Activated T-cell treated with anti-CD3 and anti-CD28 coated beads for 4 hours (primary cell): Measurements from ENCODE around the gene MALT1.
"Not testable (repeated sequence)": the region's sequence is repeated elsewhere in the genome, so short reads cannot be mapped to it uniquely, and the experiment has no call there.

Source experiments
- DNase-seq: peaks from one replicate; pipeline ENCODE4 v3.0.0-alpha.2; 2020

Gene MALT1

GRCh38 chr18:58738322-58738721 lies 67.1 kb downstream of the MALT1 start:
- DNase-seq: no peak

GRCh38 chr18:58745914-58746313 lies 74.6 kb downstream of the MALT1 start:
- no peak for DNase-seq

DNA sequence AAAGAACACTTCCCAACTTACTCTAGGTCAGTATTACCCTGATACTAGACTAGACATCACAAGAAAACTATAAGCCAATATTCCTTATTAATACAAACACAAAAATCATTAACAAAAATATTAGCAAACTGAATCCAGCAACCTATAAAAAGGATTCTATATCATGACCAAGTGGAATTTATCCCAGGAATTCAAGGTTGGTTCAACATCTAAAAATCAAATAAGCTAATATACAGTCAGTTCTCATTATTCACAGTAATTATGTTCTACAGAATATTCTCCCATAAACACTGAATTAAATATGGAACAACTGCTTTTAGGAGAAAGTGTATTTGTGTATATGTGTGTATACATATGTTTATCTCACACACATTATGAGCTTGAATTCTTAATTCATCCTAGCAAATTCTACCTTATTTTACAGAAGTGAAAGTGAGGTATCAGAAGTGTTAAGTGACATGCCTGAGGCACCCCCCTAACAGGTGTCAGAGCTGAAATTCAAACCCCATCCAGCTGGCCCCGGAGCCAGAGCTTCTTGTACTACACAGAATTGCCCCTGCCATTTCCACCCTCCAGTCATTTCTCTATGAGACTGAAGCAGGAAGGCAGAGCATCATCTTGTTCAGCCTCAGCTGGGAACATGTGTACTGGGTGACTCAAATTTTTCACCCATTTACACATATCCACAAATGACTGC lies 77.8 kb downstream of the MALT1 start:
- DNase-seq: no peak

DNA sequence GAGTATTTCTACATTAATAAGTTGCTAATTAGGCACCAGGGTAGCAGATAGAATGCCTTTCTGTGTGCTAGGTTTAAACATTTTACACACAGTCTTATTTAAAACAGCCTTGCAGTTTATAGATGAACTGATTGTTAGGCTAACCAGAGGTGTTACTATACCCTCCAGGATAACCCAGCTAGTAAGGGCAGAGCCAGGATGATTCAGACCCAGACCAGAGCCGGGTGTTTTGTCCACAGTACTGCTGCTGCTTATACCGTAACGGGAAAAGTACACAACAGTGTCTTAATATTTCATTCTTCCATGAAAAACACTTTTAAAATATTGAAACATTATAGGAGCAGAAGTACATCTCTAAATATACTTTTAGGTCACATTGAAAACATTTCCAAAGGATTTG lies 82.7 kb downstream of the MALT1 start:
- DNase-seq: no peak

DNA sequence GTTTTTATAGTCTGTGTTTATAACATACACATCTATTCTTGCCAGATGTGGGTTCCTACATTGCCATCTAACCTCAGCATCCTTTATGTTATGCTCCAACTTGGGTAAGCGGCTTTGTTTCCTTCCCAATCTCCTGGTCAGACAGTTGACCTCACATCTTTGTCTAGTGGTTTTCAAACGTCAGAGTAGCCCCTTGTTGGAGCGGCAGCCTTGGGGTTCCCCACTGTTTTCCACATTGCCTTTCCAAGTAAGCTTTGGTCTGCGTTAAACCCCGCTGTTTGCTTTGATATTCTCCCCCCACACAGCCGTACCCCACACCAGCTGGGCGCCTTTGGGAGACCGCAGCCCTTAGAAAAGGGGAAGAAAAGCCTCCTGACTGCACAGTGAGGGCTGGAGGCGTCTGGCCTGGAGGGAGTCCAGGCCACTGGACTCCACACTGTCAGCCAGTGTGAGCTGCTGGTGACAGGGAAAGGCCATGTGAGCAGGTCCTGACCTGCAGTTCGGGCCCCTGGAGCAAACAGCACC lies 83.3 kb downstream of the MALT1 start:
- no peak for DNase-seq

DNA sequence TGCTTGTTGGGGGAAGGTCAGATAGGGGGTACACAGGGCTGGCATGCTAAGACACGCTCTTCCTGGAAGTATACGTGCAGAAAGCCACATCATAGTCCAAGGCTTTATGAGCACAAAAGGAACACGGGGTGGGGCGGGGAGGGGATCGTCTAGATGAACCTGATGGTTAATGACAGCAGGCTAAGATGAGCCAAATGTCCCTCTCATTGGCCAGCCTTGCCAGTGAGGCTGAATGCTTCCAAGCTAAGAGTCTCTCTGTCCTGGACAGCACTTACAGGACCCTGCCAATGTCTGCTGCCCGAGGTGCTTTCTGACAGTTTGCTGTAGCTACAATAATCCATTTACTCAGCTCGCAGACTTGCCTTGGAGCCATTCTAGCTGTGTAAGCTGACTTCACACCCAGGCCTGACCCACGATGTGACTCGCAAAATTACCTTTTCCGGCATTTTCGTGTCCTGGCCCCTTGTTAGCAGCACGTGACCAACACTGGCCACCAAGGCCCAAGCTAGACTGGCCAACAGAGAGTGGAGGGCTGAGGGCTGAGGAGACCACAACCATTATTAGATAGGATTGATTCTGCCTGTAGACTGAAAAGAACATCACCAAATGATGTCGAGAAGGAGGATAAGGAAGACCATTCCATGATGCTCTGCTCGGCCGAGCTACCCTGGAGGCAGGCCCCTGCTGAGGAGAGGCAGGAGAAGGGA lies 84.2 kb downstream of the MALT1 start:
- DNase-seq: no peak

DNA sequence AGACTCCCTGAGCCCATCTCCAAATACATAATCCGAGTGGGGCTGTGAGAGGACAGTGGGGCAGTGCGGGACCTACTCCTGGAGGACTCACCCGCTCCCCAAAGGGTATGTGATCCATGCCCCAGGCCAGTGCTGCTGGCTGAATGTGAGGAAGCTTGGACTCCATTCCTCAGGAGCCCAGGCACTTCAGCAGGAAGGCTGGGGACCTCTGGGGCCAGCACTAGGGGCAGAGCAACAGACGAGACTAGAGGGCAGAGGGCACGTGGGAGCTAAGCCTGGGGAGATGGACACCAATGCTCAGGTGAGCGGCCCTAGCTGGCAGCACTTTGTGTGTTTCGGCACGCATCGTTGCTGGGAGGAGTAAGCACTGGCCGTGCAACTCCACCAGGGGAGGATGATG lies 84.9 kb downstream of the MALT1 start:
- no peak for DNase-seq

DNA sequence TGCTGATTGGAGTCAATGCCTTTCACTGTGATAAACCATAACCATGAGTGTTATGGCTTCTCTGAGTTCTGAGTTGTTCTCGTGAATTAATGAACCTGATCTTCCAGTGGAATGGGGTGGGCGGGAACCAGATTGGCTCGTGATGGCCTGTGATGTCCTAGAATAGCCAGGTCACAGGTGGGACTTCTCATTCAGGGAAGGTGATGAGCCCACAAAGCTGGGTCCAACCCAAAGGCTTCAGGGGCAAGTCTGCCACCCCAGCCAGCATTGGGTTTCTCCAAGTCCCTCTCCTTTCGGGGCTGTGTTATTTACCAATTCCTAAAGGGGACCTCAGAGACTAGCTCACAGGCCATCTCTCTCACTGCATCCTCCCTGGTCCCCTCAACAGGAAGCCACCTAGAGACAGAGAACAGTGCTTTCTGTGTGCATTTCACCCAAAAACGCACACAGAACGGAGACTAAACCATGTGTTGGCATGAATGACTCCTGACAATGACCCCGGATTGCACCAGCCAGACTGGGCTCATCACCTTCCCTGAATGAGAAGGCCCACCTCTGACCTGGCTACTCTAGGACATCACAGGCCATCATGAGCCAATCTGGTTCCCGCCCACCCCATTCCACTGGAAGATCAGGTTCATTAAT lies 85.5 kb downstream of the MALT1 start:
- DNase-seq: no peak

GRCh38 chr18:58757351-58757750 lies 86.1 kb downstream of the MALT1 start:
- DNase-seq: not testable (repeated sequence)

GRCh38 chr18:58758046-58758445 lies 86.8 kb downstream of the MALT1 start:
- DNase-seq: no peak

- DNase-seq: no peak
Observed at GRCh38 chr18:58758606-58759005, 87.3 kb downstream of the MALT1 start.

DNA sequence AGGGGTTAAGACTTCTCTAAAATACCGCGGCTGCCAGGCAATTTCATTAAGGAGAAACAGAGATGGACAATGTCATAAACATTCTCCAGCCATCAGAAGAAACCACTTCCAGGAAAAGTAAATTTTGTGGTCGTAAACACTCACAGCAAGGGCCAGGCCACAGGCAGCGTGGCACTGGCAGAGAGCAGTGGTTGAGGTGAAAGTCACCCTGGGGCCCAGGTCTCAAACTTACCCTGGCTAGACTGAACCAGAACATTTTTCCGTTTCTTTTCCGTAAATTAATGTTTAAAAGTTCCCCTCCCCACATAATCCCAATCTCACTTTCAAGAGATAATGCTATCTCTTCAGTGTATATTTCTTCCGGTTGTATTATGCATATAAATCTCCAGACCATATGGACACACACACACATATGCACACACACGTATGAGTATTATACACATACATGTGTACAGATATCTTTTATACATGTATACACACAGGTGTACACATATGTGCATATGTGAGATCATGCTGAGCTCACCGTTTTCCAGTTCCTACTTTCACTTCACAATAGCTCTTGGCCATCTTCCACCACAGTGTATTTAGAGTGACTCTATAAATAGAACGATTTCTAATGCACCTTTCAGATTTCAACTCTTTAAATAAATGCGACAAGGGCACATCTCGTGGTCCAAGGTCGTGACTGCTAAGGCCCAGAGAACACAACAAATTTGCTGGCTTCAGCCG lies 90.1 kb downstream of the MALT1 start:
- no peak for DNase-seq

- DNase-seq: no peak
Observed at GRCh38 chr18:58761970-58762780, 90.9 kb downstream of the MALT1 start.

- no peak for DNase-seq
Observed at GRCh38 chr18:58762781-58763171, 91.5 kb downstream of the MALT1 start.

GRCh38 chr18:58766164-58766563 lies 94.9 kb downstream of the MALT1 start:
- DNase-seq: no peak

- DNase-seq: no peak
Observed at GRCh38 chr18:58766946-58767345, 95.7 kb downstream of the MALT1 start.

- DNase-seq: peak; percentile 51
Observed at GRCh38 chr18:58768293-58768974, 97.2 kb downstream of the MALT1 start.

- DNase-seq: no peak
Observed at GRCh38 chr18:58769321-58769720, 98.1 kb downstream of the MALT1 start.

GRCh38 chr18:58770601-58771000 lies 99.3 kb downstream of the MALT1 start:
- DNase-seq: no peak

DNA sequence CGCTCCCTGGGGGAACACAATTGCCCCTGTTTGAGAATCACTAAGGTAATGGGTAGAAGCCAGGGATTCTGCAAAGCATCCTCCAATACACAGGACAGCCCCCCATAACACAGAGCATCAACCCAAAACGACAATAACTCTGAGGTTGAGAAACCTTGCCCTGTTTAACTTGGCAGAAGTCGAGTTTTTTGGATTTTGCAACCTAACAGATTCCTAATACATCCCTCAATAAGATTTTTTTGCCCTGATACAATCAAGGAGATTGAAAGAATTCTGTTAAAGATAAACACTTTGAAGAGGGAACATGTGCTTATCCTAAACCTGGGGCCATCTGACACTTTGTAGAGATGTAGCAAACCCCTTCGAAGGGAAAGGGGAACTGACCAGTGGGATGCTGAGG lies 100.9 kb downstream of the MALT1 start:
- no peak for DNase-seq

DNA sequence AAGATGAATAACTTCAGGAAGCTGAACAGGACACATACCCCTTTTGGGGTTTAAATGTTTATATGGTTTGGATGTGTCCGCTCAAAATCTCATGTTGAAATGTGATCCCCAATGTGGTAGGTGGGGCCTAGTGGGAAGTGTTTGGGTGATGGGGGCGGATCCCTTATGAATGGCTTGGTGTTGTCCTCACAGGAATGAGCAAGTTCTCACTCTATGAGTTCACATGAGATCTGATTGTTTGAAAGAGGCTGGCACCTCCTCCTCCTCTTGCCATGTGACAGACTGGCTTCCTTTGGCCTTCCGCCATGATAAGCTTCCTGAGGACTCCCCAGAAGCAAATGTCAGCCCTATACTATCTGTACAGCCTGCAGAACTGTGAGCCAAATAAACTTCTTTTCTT lies 104.8 kb downstream of the MALT1 start:
- no peak for DNase-seq

DNA sequence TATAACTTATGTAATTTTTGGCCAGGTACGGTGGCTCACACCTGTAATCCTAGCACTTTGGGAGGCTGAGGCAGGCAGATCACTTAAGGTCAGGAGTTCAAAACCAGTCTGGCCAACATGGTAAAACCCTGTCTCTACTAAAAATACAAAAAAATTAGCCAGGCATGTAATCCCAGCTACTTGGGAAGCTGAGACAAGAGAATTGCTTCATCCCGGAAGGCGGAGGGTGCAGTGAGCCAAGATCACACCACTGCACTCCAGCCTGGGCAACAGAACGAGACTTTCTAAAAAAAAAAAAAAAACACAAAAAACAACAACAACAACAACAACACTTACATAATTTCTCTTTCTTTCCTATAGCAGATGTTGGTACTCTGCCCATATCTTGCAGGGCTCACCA lies 105.3 kb downstream of the MALT1 start:
- not testable (repeated sequence) for DNase-seq
